ENCODE measurements around the gene SERBP1. TPM values are rescaled to one million over a fixed set of nuclear protein-coding genes. Genes with fewer than 3 reads are reported as not detected.

The SERBP1 gene
- polyA plus RNA-seq, 6 donors from 2014 or later: 93.7 to 147 (median 125) TPM

GRCh38 chr1:67390041-67390887, 39.9 kb downstream of the SERBP1 start:
- Mint-ChIP-seq H3K4me3 (no peak overlapping the region), H3K4me1 (no peaks in the 10 kb centered on the region), H3K27me3 (no peaks in the 10 kb centered on the region), H3K36me3 (peaks cover 2 to 6% of the 10 kb centered on the region in 2 donors), H3K9me3 (peaks cover 2 to 10% (median 7%) of the 10 kb centered on the region in 7 donors), H3K27ac (no peak overlapping the region)
- no peak for DNase-seq
- ATAC-seq (ENCODE audit: low read depth in 2 of 2): no peak

GRCh38 chr1:67383999-67384638, 46.1 kb downstream of the SERBP1 start:
- no peak for DNase-seq
- no peak overlapping the region for H3K27ac Mint-ChIP-seq
- no peak for ATAC-seq (ENCODE audit: low read depth in 2 of 2)
- no peaks in the 10 kb centered on the region for H3K4me1 Mint-ChIP-seq
- H3K36me3 Mint-ChIP-seq: peaks cover 25 to 35% of the 10 kb centered on the region in 2 donors
- H3K4me3 Mint-ChIP-seq: no peak overlapping the region
- no peaks in the 10 kb centered on the region for H3K27me3 Mint-ChIP-seq
- H3K9me3 Mint-ChIP-seq: peaks cover 23 to 39% (median 31%) of the 10 kb centered on the region in 7 donors

- DNase-seq (no peak), ATAC-seq (ENCODE audit: low read depth in 2 of 2) (no peak)
- Mint-ChIP-seq H3K4me3 (no peak overlapping the region), H3K27me3 (no peaks in the 10 kb centered on the region), H3K9me3 (peaks cover 23 to 39% (median 31%) of the 10 kb centered on the region in 7 donors), H3K27ac (no peak overlapping the region), H3K36me3 (peaks cover 25 to 35% of the 10 kb centered on the region in 2 donors), H3K4me1 (no peaks in the 10 kb centered on the region)
Measured at GRCh38 chr1:67382292-67382691, 47.9 kb downstream of the SERBP1 start.

GRCh38 chr1:67381154-67381553, 49.0 kb downstream of the SERBP1 start:
- no peaks in the 10 kb centered on the region for H3K4me1 Mint-ChIP-seq

GRCh38 chr1:67377253-67377652, 52.9 kb downstream of the SERBP1 start:
- Mint-ChIP-seq H3K9me3 (peaks cover 0 to 7% (median 0%) of the 10 kb centered on the region in 7 donors), H3K4me3 (no peak overlapping the region), H3K4me1 (no peaks in the 10 kb centered on the region), H3K27ac (no peak overlapping the region), H3K36me3 (peaks cover 2% of the 10 kb centered on the region in 2 donors), H3K27me3 (no peaks in the 10 kb centered on the region)
- DNase-seq (no peak), ATAC-seq (ENCODE audit: low read depth in 2 of 2) (no peak)

More at GRCh38 chr1:67381154-67381553, 49.0 kb downstream of the SERBP1 start:
- ATAC-seq (ENCODE audit: low read depth in 2 of 2) (no peak), DNase-seq (no peak)
- H3K27ac Mint-ChIP-seq: no peak overlapping the region
- peaks cover 21 to 35% (median 29%) of the 10 kb centered on the region in 7 donors for H3K9me3 Mint-ChIP-seq
- no peak overlapping the region for H3K4me3 Mint-ChIP-seq
- no peaks in the 10 kb centered on the region for H3K27me3 Mint-ChIP-seq
- peaks cover 23 to 35% of the 10 kb centered on the region in 2 donors for H3K36me3 Mint-ChIP-seq

- DNase-seq (no peak), ATAC-seq (ENCODE audit: low read depth in 2 of 2) (no peak)
- no peak overlapping the region for H3K4me3 Mint-ChIP-seq
- no peak overlapping the region for H3K27ac Mint-ChIP-seq
- no peaks in the 10 kb centered on the region for H3K27me3 Mint-ChIP-seq
- no peaks in the 10 kb centered on the region for H3K4me1 Mint-ChIP-seq
- H3K9me3 Mint-ChIP-seq: peaks cover 0 to 5% (median 0%) of the 10 kb centered on the region in 7 donors
- H3K36me3 Mint-ChIP-seq: no peaks in the 10 kb centered on the region
Measured at GRCh38 chr1:67376381-67376780, 53.8 kb downstream of the SERBP1 start.

- Mint-ChIP-seq H3K4me3 (peak overlapping the region in 1 of 8 donors; percentile 27), H3K27me3 (no peaks in the 10 kb centered on the region), H3K27ac (no peak overlapping the region), H3K36me3 (no peaks in the 10 kb centered on the region), H3K9me3 (peaks cover 0 to 5% (median 0%) of the 10 kb centered on the region in 7 donors), H3K4me1 (no peaks in the 10 kb centered on the region)
- no peak for DNase-seq
- ATAC-seq (ENCODE audit: low read depth in 2 of 2): no peak
Measured at GRCh38 chr1:67372898-67373297, 57.3 kb downstream of the SERBP1 start.

- H3K4me3 Mint-ChIP-seq: no peak overlapping the region
- ATAC-seq (ENCODE audit: low read depth in 2 of 2) (no peak), DNase-seq (no peak)
- no peaks in the 10 kb centered on the region for H3K4me1 Mint-ChIP-seq
- H3K36me3 Mint-ChIP-seq: no peaks in the 10 kb centered on the region
- H3K9me3 Mint-ChIP-seq: peaks cover 0 to 5% (median 0%) of the 10 kb centered on the region in 7 donors
- peak overlapping the region in 1 of 6 donors; percentile 27 for H3K27ac Mint-ChIP-seq
- H3K27me3 Mint-ChIP-seq: no peaks in the 10 kb centered on the region
Measured at GRCh38 chr1:67372136-67372535, 58.1 kb downstream of the SERBP1 start.

- no peak overlapping the region for H3K4me3 Mint-ChIP-seq
- no peak overlapping the region for H3K27ac Mint-ChIP-seq
Measured at GRCh38 chr1:67371681-67372080, 58.5 kb downstream of the SERBP1 start.

GRCh38 chr1:67371043-67371442, 59.2 kb downstream of the SERBP1 start:
- ATAC-seq (ENCODE audit: low read depth in 2 of 2) (no peak), DNase-seq (no peak)
- peaks cover 0 to 1% (median 0%) of the 10 kb centered on the region in 7 donors for H3K9me3 Mint-ChIP-seq
- H3K27me3 Mint-ChIP-seq: no peaks in the 10 kb centered on the region
- no peaks in the 10 kb centered on the region for H3K4me1 Mint-ChIP-seq
- H3K4me3 Mint-ChIP-seq: no peak overlapping the region
- H3K27ac Mint-ChIP-seq: no peak overlapping the region
- no peaks in the 10 kb centered on the region for H3K36me3 Mint-ChIP-seq

More at GRCh38 chr1:67371681-67372080, 58.5 kb downstream of the SERBP1 start:
- Mint-ChIP-seq H3K27me3 (no peaks in the 10 kb centered on the region), H3K36me3 (no peaks in the 10 kb centered on the region), H3K9me3 (peaks cover 0 to 5% (median 0%) of the 10 kb centered on the region in 7 donors), H3K4me1 (no peaks in the 10 kb centered on the region)
- ATAC-seq (ENCODE audit: low read depth in 2 of 2) (no peak), DNase-seq (no peak)

GRCh38 chr1:67368046-67368514, 62.1 kb downstream of the SERBP1 start:
- no peak for ATAC-seq (ENCODE audit: low read depth in 2 of 2)
- H3K4me3 Mint-ChIP-seq: no peak overlapping the region
- H3K4me1 Mint-ChIP-seq: no peaks in the 10 kb centered on the region
- no peak for DNase-seq
- peaks cover 0 to 1% (median 0%) of the 10 kb centered on the region in 7 donors for H3K9me3 Mint-ChIP-seq
- no peaks in the 10 kb centered on the region for H3K36me3 Mint-ChIP-seq
- no peaks in the 10 kb centered on the region for H3K27me3 Mint-ChIP-seq
- H3K27ac Mint-ChIP-seq: peak overlapping the region in 1 of 6 donors; percentile 8

- no peaks in the 10 kb centered on the region for H3K36me3 Mint-ChIP-seq
- DNase-seq (no peak), ATAC-seq (ENCODE audit: low read depth in 2 of 2) (no peak)
- H3K9me3 Mint-ChIP-seq: peaks cover 0 to 1% (median 0%) of the 10 kb centered on the region in 7 donors
- no peaks in the 10 kb centered on the region for H3K27me3 Mint-ChIP-seq
- H3K27ac Mint-ChIP-seq: peak overlapping the region in 1 of 6 donors; percentile 8
- no peak overlapping the region for H3K4me3 Mint-ChIP-seq
- no peaks in the 10 kb centered on the region for H3K4me1 Mint-ChIP-seq
Measured at GRCh38 chr1:67367370-67368045, 62.7 kb downstream of the SERBP1 start.

GRCh38 chr1:67361641-67362040, 68.6 kb downstream of the SERBP1 start:
- Mint-ChIP-seq H3K27me3 (no peaks in the 10 kb centered on the region), H3K4me3 (no peak overlapping the region), H3K36me3 (no peaks in the 10 kb centered on the region), H3K27ac (no peak overlapping the region), H3K9me3 (no peaks in the 10 kb centered on the region), H3K4me1 (no peaks in the 10 kb centered on the region)
- DNase-seq: no peak
- no peak for ATAC-seq (ENCODE audit: low read depth in 2 of 2)

Data from naive B cell (primary cell).